NCI-H526 treated with DMSO at 0.1 percent for 48 hours (cell line): Measurements from ENCODE around the gene EXOC7.

Experiments used
- DNase-seq: peaks from one replicate; lab custom pipeline; 2025; lab: John Stamatoyannopoulos, UW

EXOC7 gene

GRCh38 chr17:76103274-76104139 lies at the start of gene EXOC7:
TSS of gene EXOC7 (minus strand) at chr17:76103787. CDS start at chr17:76103692, 95 bp downstream.
- DNase-seq, result peak; percentile 64

- DNase-seq, result no peak
Measured at GRCh38 chr17:76153202-76153601, 49.6 kb upstream of the EXOC7 start.

GRCh38 chr17:76152591-76152990 lies 49.0 kb upstream of the EXOC7 start:
- DNase-seq, result no peak

GRCh38 chr17:76151896-76152454 lies 48.4 kb upstream of the EXOC7 start:
- no peak for DNase-seq

- no peak for DNase-seq
Measured at GRCh38 chr17:76150712-76151622, 47.4 kb upstream of the EXOC7 start.

- no peak for DNase-seq
Measured at GRCh38 chr17:76149214-76149613, 45.6 kb upstream of the EXOC7 start.

GRCh38 chr17:76148015-76148326 lies 44.4 kb upstream of the EXOC7 start:
- no peak for DNase-seq

- no peak for DNase-seq
Measured at GRCh38 chr17:76147211-76148014, 43.8 kb upstream of the EXOC7 start.

- DNase-seq, result no peak
Measured at GRCh38 chr17:76146053-76146851, 42.7 kb upstream of the EXOC7 start.

- DNase-seq, result no peak
Measured at GRCh38 chr17:76145231-76146052, 41.9 kb upstream of the EXOC7 start.

GRCh38 chr17:76142585-76143041 lies 39.0 kb upstream of the EXOC7 start:
- no peak for DNase-seq

- DNase-seq, result no peak
Measured at GRCh38 chr17:76142039-76142584, 38.5 kb upstream of the EXOC7 start.

- DNase-seq, result peak; percentile 90
Measured at GRCh38 chr17:76141212-76142038, 37.8 kb upstream of the EXOC7 start, which contains the start of gene FOXJ1. TSS of gene FOXJ1 (minus strand) at chr17:76141245. CDS start at chr17:76140395, 850 bp downstream.

- DNase-seq, result no peak
Measured at GRCh38 chr17:76140661-76141211, 37.1 kb upstream of the EXOC7 start.

GRCh38 chr17:76139801-76140660 lies 36.4 kb upstream of the EXOC7 start:
- DNase-seq, result no peak

GRCh38 chr17:76138896-76139752 lies 35.5 kb upstream of the EXOC7 start:
- DNase-seq, result no peak
